Activated T-helper 9 cell treated with anti-CD3 and anti-CD28 coated beads, Interleukin-2, amount 50 U/mL, for 16 hours (primary cell): ENCODE data around the gene FIBCD1.
A peak's percentile ranks its signal among the peaks of the same experiment; 100 is the strongest.

Experiments used
- DNase-seq: peaks from one replicate; pipeline ENCODE4 v3.0.0-alpha.2; 2020; ENCODE audit warnings: low read depth

Gene FIBCD1

GRCh38 chr9:130879863-130880411, 59.1 kb downstream of the FIBCD1 start:
- DNase-seq = no peak

GRCh38 chr9:130878295-130878694, 60.8 kb downstream of the FIBCD1 start:
- no peak for DNase-seq

- DNase-seq = no peak
These were observed 61.7 kb downstream of the FIBCD1 start for GRCh38 chr9:130877300-130877699.

- no peak for DNase-seq
These were observed 64.3 kb downstream of the FIBCD1 start for GRCh38 chr9:130874783-130875182.

- no peak for DNase-seq
These were observed 65.1 kb downstream of the FIBCD1 start for GRCh38 chr9:130873966-130874365.

GRCh38 chr9:130872912-130873503, 66.0 kb downstream of the FIBCD1 start:
- no peak for DNase-seq

GRCh38 chr9:130872508-130872907, 66.5 kb downstream of the FIBCD1 start:
- DNase-seq = no peak

GRCh38 chr9:130872093-130872492, 67.0 kb downstream of the FIBCD1 start:
- DNase-seq = no peak

- no peak for DNase-seq
These were observed 67.5 kb downstream of the FIBCD1 start for GRCh38 chr9:130871395-130872062.

GRCh38 chr9:130870491-130871381, 68.3 kb downstream of the FIBCD1 start:
- no peak for DNase-seq

GRCh38 chr9:130869250-130869649, 69.8 kb downstream of the FIBCD1 start:
- no peak for DNase-seq

- DNase-seq = no peak
These were observed 70.8 kb downstream of the FIBCD1 start for GRCh38 chr9:130868230-130868629.

GRCh38 chr9:130867556-130867955, 71.5 kb downstream of the FIBCD1 start:
- no peak for DNase-seq

GRCh38 chr9:130866474-130866965, 72.5 kb downstream of the FIBCD1 start:
- peak; percentile 7 for DNase-seq

- DNase-seq = no peak
These were observed 73.1 kb downstream of the FIBCD1 start for GRCh38 chr9:130865921-130866320.

GRCh38 chr9:130864541-130864940, 74.5 kb downstream of the FIBCD1 start:
- DNase-seq = no peak

- no peak for DNase-seq
These were observed 76.3 kb downstream of the FIBCD1 start for GRCh38 chr9:130862747-130863146.

- no peak for DNase-seq
These were observed 76.8 kb downstream of the FIBCD1 start for GRCh38 chr9:130862217-130862616.

GRCh38 chr9:130861372-130862180, 77.5 kb downstream of the FIBCD1 start:
- no peak for DNase-seq

GRCh38 chr9:130860458-130861316, 78.4 kb downstream of the FIBCD1 start:
- no peak for DNase-seq
